Urinary bladder (tissue), 4 donors: ENCODE measurements around the gene TRPM4. TPM values are rescaled to one million over a fixed set of nuclear protein-coding genes. Genes with fewer than 3 reads are reported as not detected.

ENCODE experiments used
- DNase-seq: peaks from one replicate; pipeline ENCODE4 v3.0.0-alpha.2; 2015; ENCODE audit errors: extremely low spot score
- H3K27ac ChIP-seq: one replicate; pipeline ENCODE4 v1.5.1; 2013; ENCODE audit warnings: low read depth, mild to moderate bottlenecking, moderate library complexity
- H3K36me3 ChIP-seq: one replicate; pipeline ENCODE4 v1.6.1; 2013; ENCODE audit warnings: mild to moderate bottlenecking, moderate library complexity; ENCODE audit not compliant: insufficient read depth
- H3K4me1 ChIP-seq: one replicate; pipeline ENCODE4 v1.6.1; 2013; ENCODE audit warnings: mild to moderate bottlenecking, moderate library complexity; ENCODE audit not compliant: insufficient read depth
- H3K4me3 ChIP-seq: one replicate; pipeline ENCODE4 v1.5.1; 2013; ENCODE audit warnings: low read depth, low read length
- WGBS: extraction: QIAGEN DNeasy Blood & Tissue Kit; methylation state at CpG from one replicate; pipeline ENCODE4 v1.1.7; 2013; 5-methylcytosine and 5-hydroxymethylcytosine counted together
- polyA plus RNA-seq: library from polyadenylated mRNA; stranded (reverse); fragments of 200-250 nt; gene quantifications from one replicate; pipeline ENCODE4 v1.2.3, GENCODE V29; 2013
- total RNA-seq: library from RNA; depleted of rRNA; stranded (reverse); fragments of >200 nt; gene quantifications from one replicate; pipeline ENCODE4 v1.2.3, GENCODE V29; 2014
- donor health status: healthy with polysubstance abuse.
- donor health status: healthy.

The TRPM4 gene
- total and polyA plus RNA-seq, 2 donors = 18.0 to 18.8 TPM

DNA sequence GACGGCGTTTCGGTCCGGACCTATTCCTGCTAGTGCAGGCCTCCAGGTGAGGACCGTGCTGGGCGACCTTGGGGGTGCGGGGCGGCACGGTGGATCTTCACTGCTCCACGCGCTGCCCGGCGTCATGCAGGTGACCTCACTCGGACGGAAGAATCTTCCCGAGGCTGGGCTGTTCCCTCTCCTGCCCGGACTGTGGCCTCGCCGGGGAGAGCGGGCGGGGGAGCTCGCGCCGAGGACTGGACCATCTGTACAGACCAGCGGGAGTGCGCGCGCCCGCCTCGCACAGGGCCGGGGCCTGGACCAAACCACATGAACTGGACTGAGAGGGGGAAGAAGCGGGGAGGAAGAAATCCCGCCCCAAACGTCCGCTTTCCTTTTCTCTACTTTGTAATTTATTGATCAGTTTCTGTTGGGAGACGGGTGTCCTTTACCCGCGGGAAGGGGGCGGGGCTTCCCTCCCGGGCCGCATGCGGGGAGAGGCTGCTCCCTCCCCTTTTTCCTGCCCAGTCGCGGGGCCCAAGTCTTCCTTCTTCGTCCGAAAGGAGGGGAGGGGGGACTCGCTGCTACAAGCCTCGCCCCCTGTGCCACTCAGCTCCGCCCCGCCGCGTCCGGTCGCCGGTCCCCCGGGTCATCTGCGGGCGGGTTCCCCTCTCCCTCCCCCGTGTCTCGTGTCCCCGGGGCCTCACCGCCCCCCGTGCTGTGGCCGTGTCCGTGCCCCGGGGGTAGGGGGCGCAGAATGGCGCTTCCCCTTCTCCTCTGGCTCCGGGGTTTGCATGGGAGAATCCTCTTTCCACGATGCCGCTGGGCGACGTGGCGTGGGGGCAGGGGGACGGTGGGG, 7.3 kb upstream of the TRPM4 start:
- Histone ChIP-seq H3K36me3 (no peaks in the 10 kb centered on the region), H3K27ac (no peak overlapping the region), H3K4me3 (peak overlapping the region; percentile 53), H3K4me1 (no peaks in the 10 kb centered on the region)
- WGBS = under 1% methylated on average over 75 of the region's 75 CpGs
- peak; percentile 84 for DNase-seq

DNA sequence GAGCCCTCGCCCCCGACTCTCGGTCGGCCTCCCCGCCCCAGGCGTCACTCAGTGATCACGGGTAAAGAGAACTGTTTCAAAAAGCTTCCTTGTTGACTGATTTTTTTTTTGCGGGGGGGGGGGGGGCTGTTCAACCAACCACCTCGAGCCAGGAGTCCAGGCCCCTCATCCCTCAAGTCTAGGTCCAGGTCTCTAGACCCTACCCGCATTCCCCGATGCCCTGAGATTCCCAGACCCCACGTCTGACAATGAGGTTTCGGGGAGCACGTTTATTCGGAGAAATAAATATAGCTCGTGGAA, 6.7 kb upstream of the TRPM4 start:
- H3K4me1 ChIP-seq = no peaks in the 10 kb centered on the region
- WGBS = 7% methylated on average over 16 of the region's 16 CpGs
- no peak overlapping the region for H3K27ac ChIP-seq
- peak overlapping the region; percentile 53 for H3K4me3 ChIP-seq
- no peaks in the 10 kb centered on the region for H3K36me3 ChIP-seq
- no peak for DNase-seq

DNA sequence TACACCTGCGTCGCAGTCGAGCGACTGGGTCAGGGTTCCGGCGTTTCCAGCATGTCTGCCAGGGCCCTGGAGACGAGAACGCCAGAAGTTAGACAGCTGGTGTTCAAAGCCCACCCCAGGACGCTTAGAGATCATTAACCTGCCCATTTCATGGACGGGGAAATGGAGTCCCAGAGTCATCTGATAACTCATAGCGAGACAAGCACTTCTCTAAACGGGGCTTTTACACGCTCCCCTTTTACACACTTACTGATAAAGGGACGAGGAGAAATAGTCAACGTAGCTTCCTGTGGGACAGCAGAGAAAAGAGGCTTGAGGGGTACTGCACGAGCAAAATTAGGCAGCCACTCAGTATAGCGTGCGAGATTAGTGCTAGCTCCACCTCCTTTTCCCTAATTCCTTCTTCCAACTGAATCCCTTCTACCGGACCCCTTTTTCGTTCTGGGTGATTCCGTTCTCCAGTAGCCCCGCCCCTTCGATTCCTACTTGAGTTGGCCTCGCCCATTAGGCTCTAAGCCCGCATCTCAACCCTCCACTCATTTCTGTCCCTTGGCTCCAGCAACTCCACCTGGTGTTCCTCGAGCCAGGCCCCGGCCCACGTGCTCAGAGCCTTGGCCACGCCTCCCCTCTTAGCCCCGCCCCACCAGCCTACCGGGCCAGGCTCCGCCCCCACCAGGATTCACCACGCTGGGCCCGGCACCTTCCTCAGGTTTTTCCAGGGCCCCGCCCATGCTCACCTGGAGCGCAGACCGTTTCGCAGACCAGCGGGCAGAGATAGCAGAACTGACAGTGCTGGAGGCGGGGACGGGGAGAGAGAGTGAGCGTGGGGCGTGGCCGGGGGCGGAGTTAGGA, 6.1 kb upstream of the TRPM4 start:
- H3K4me3 ChIP-seq = no peak overlapping the region
- no peak for DNase-seq
- H3K27ac ChIP-seq = no peak overlapping the region
- 8% methylated on average over 45 of the region's 45 CpGs for WGBS
- H3K4me1 ChIP-seq = no peaks in the 10 kb centered on the region
- no peaks in the 10 kb centered on the region for H3K36me3 ChIP-seq

DNA sequence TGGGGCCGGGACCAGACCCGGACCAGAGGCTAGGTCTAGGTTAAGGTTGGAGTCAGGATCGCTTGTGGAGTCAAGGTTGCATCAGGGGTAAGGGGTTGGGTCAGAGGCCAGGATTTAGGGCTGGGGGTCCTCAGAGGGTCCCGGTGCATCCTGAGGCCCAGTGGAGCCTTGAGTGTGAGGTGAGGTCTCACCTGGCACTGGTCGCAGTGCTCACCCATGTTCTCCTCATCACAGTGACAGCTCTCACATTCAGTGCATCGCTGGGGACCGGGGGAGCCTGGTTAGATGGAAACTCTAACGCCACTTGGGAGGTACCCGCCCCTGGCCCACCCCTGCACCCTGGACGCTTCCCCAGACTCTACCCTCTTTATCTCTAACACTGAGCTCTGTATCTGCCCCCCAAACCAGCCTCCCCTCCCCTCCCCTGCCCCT, 5.5 kb upstream of the TRPM4 start:
- H3K4me1 ChIP-seq = no peaks in the 10 kb centered on the region
- WGBS = 27% methylated on average over 10 of the region's 10 CpGs
- no peak for DNase-seq
- no peaks in the 10 kb centered on the region for H3K36me3 ChIP-seq
- H3K27ac ChIP-seq = no peak overlapping the region
- H3K4me3 ChIP-seq = no peak overlapping the region

DNA sequence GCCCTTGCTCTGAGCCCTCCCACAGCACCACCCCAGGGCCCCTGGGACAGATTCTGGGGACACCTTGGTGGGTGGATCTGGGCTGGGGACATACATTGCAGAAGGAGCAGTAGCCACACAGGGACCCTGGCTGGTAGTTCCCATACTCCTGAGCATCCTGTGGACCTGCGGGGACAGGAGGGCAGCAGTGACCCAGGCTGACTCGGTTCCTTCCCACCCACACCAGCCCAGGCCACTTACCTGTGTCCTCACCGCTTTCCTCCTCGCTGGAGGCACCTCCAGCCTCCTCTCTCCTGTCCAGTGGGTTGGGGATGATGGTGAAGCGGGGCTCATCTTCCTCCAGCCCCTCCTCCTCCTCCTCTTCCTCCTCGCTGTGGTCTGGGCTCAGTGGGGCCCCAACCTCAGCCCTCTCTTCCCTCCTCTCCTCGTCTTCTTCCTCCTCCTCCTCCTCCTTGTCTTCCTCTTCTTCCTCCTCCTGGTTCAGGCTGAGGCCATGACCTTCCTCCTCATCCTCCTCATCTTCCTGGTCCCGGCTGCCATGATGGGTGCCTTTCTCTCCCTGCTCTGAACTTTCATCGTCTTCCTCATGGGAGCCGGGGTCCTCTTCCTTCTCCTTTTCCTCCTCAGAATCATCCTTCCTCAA, 4.3 kb upstream of the TRPM4 start:
- no peak overlapping the region for H3K27ac ChIP-seq
- 93% methylated on average over 10 of the region's 10 CpGs for WGBS
- no peak overlapping the region for H3K4me3 ChIP-seq

DNA sequence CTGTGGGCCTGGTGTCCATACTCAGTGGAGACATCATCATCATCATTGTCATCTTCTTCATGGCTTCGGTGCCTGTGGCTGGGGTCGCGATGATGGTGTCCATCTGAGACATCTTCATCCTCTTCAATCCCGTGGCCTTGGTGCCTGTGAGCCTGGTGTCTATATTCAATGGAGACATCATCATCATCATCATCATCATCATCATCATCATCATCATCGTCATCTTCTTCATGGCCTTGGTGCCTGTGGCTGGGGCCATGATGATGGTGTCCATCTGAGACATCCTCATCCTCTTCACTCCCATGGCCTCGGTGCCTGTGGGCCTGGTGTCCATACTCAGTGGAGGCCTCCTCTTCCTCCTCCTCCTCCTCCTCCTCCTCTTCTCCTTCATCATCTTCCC, 3.3 kb upstream of the TRPM4 start:
- Histone ChIP-seq H3K36me3 (no peaks in the 10 kb centered on the region), H3K4me3 (no peak overlapping the region), H3K27ac (no peak overlapping the region), H3K4me1 (no peaks in the 10 kb centered on the region)
- 98% methylated on average over 6 of the region's 6 CpGs for WGBS
- no peak for DNase-seq

More for the DNA sequence above, 4.3 kb upstream of the TRPM4 start:
- H3K36me3 ChIP-seq = no peaks in the 10 kb centered on the region
- H3K4me1 ChIP-seq = no peaks in the 10 kb centered on the region
- DNase-seq = no peak

DNA sequence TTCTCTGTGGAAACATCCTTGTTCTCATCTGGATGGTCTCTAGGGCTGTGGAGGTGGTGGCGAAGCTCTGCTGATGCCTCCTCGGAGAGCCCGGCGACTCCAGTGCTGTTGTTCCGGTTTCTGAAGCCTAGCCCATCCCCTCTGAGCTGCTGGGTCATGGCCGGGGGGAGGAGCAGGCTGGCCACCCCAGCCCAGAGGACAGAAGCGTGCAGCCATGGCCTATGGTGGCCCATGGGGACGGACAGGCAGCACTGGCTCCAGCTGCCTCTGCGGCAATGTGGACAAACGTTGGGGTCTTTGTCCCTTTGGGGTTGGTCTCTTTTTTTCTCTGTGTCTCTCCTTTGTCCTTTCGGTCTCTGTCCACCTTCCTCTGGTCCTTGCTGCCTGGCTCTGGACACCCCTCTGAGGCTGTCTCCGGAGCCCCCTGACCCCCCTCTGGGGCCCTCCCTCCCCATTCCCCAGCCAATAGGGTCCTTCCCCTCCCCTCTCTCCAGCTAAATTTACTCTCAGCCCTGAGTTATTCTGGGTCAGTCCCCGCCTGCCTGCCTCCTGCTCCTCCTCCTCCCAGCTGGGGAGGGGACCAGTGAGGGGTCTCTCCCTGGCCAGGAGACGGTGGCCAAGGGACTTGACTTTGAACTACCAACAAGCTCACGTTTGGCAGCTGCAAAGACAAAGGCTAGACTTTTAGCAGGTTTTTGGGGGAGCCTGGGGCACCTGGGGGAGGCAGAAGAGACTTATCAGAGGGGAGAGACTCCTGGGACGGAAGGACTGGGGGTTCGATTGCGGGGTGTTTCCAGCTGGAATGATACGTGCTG, 2.4 kb upstream of the TRPM4 start, which contains the start of gene HRC:
Gene HRC, minus strand, starts transcription at position 392 of the 815 bp plus-strand sequence. Its CDS starts 159 bp downstream, at position 233.
- no peaks in the 10 kb centered on the region for H3K36me3 ChIP-seq
- WGBS = 46% methylated on average over 19 of the region's 19 CpGs
- no peak within 1 kb of the TSS for H3K4me3 ChIP-seq
- no peak within 1 kb of the TSS for H3K27ac ChIP-seq
- no peak for DNase-seq
- no peaks in the 10 kb centered on the region for H3K4me1 ChIP-seq

DNA sequence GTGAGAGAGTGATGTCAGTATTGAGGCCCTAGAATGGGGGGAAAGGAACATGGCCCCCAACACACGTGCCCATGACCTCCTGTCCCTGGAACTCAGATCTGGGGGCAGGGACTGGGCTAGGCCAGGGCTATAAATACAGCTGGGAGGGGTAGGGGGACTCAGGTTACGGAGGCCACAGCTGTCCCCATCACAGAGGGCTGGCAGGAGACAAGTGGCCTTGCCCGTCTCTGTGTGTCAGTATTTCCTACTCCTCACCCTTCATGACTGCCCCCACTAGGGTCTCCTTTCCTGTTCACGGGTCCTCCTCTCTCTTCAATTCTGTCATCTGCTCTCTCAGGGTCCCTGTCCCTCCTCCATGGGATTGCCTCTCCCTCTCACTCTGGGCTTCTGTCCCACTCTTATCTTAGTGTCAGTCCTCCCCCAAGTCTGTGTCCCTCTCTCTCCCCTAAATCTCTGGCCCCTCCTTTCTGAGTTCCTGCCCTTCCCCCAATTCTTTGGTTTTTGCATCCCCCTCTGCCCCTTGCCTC, 1.7 kb upstream of the TRPM4 start:
- no peaks in the 10 kb centered on the region for H3K4me1 ChIP-seq
- no peak overlapping the region for H3K4me3 ChIP-seq
- no peaks in the 10 kb centered on the region for H3K36me3 ChIP-seq
- no peak for DNase-seq
- H3K27ac ChIP-seq = no peak overlapping the region
- WGBS = 55% methylated on average over 4 of the region's 4 CpGs

DNA sequence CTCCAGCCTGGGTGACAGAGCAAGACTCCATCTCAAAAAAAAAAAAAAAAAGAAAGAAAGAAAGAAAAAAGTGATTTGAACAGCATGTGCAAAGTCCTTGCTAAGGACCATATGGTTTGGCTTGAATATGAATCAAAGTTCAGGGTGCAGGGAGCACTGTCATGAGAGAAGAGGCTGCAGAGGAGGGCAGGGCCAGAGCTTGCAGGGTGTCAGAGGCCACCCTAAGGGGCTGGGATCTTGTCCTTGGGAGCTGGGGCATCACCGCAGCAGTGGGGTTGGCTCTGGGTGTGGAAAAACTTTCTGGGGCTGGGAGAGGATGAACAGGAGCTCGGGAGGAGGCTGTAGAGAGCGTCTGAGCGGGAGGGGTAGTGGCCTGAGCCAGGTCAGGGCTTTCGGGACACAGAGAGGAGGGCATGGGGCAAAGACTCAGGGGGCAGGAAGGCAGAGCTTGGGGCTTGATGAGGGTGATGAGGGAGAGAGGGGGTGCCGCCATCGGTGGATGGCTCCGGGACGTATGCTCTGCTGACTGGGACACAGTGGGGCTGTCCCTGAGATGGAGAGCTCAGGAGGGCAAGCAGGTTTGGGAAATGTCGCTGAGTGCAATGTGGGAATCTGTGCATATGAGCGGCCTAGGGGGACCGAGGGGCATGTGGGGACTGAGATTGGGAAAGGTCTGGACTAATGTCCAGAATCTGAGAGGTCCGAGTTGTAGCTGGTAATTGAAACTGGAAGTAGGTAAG, 3.0 kb downstream of the TRPM4 start:
- WGBS = 92% methylated on average over 13 of the region's 13 CpGs

DNA sequence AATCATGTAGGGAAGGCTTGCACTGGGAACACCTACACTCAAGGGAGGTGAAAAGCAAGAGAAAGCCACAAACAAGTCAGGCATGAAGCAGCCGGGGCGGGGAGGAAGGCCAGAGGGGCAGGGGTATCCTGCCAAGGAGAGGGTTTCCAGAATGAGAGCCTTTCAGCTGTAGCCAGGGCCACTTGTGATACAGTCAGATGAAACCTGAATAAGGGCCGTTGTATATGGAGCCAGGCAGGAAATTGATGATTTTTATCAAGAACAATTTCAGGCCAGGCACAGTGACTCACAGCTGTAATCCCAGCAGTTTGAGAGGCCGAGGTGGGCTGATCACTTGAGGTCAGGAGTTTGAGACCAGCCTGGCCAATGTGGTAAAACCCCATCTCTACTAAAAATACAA, 4.4 kb downstream of the TRPM4 start:
- WGBS = 59% methylated on average over 4 of the region's 4 CpGs
- no peak overlapping the region for H3K27ac ChIP-seq
- no peak overlapping the region for H3K4me3 ChIP-seq

More for the DNA sequence above, 3.0 kb downstream of the TRPM4 start:
- Histone ChIP-seq H3K4me3 (no peak overlapping the region), H3K4me1 (no peaks in the 10 kb centered on the region), H3K36me3 (no peaks in the 10 kb centered on the region), H3K27ac (no peak overlapping the region)
- DNase-seq = no peak

DNA sequence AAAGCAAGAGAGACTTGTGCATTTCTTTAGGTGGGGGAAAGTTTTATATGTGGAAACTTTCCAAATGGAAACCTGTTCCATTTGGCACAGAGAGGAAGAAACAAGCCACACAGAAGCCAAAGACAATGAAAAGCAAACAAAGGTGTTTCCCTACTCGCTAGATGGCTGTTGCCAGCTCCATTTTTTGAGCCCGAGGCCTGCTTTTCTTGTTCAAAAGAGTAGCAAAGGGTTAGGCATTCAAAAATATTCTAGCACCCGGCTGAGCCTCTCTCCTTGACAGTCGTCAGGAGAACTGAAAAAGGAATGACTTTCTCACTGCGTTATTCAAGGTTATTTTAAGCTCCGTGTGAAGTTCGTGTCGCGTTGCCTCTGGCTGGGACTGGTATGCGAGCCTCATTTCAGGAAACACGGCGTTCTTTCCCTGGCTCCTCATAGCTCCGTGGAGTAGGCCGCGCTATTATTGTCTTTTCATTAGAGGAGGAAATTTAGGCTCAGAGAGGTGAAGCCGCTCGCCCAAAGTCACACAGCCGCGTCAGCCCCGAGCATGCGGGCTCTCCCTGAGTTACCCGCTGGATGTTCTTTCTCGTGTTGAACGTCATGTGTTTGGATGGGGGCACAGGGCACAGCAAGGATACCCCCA, 7.6 kb downstream of the TRPM4 start:
- no peak for DNase-seq
- H3K36me3 ChIP-seq = no peaks in the 10 kb centered on the region
- no peaks in the 10 kb centered on the region for H3K4me1 ChIP-seq
- 61% methylated on average over 24 of the region's 24 CpGs for WGBS
- H3K4me3 ChIP-seq = no peak overlapping the region
- peak overlapping the region; percentile 25 for H3K27ac ChIP-seq

More for the DNA sequence above, 4.4 kb downstream of the TRPM4 start:
- Histone ChIP-seq H3K4me1 (no peaks in the 10 kb centered on the region), H3K36me3 (no peaks in the 10 kb centered on the region)
- no peak for DNase-seq

DNA sequence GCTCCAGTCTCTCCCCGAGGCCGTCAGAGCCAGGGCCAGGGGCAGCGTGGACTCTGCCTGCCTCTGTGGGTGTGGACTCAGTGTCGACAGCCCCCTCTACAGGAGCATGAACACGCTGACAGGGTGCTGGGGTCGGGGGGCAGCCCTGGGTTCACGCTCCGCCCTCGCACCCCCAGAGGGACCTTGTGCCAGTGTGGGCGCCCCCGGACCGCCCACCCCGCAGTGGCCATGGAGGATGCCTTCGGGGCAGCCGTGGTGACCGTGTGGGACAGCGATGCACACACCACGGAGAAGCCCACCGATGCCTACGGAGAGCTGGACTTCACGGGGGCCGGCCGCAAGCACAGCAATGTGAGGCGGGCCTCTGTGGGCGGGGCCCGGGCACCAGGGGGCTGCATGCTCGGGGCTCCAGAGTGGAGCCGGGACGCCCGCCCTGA, 8.3 kb downstream of the TRPM4 start:
- WGBS = 42% methylated on average over 30 of the region's 30 CpGs
- DNase-seq = no peak
- H3K4me3 ChIP-seq = no peak overlapping the region

More for the DNA sequence above, 8.3 kb downstream of the TRPM4 start:
- no peaks in the 10 kb centered on the region for H3K36me3 ChIP-seq
- no peaks in the 10 kb centered on the region for H3K4me1 ChIP-seq
- peak overlapping the region; percentile 25 for H3K27ac ChIP-seq
